Loucy (cell line): ENCODE results near the gene ODF4.

Experiments used
- H2AFZ ChIP-seq: fragments of 200-600 bp; sonication (generic); 2 replicates; pipeline ENCODE4 v1.6.0; 2016; ENCODE audit warnings: antibody characterized with exemption, mild to moderate bottlenecking, low read length, moderate library complexity
- H3F3A ChIP-seq: fragments of 200-600 bp; 2 replicates; pipeline ENCODE4 v1.6.0; 2016; ENCODE audit warnings: antibody characterized with exemption, low read depth, mild to moderate bottlenecking
- H3K27me3 ChIP-seq: fragments of 200-600 bp; sonication (generic); 2 replicates; pipeline ENCODE4 v1.6.1; 2014; ENCODE audit warnings: low read length, mild to moderate bottlenecking; ENCODE audit not compliant: insufficient read depth, poor library complexity, severe bottlenecking
- H3K36me3 ChIP-seq: fragments of 200-600 bp; sonication (generic); 2 replicates; pipeline ENCODE4 v1.6.1; 2016; ENCODE audit warnings: low read length; ENCODE audit not compliant: insufficient read depth
- H3K4me1 ChIP-seq: fragments of 200-600 bp; sonication (generic); 2 replicates; pipeline ENCODE4 v1.5.1; 2014; ENCODE audit warnings: low read length, mild to moderate bottlenecking; ENCODE audit not compliant: insufficient read depth, poor library complexity, severe bottlenecking
- H3K4me2 ChIP-seq: fragments of 200-600 bp; sonication (generic); 2 replicates; pipeline ENCODE4 v1.6.0; 2014; ENCODE audit warnings: antibody characterized with exemption, low read length, low read depth, mild to moderate bottlenecking; ENCODE audit not compliant: poor library complexity, severe bottlenecking
- H3K4me3 ChIP-seq: fragments of 200-600 bp; sonication (generic); 2 replicates; pipeline ENCODE4 v1.5.1; 2014; ENCODE audit warnings: low read length, mild to moderate bottlenecking, mixed read lengths; ENCODE audit not compliant: poor library complexity, severe bottlenecking
- H3K79me2 ChIP-seq: fragments of 200-600 bp; sonication (generic); 2 replicates; pipeline ENCODE4 v1.6.1; 2014; ENCODE audit warnings: low read length; ENCODE audit not compliant: insufficient read depth
- H3K9ac ChIP-seq: fragments of 200-600 bp; sonication (generic); 2 replicates; pipeline ENCODE4 v1.6.0; 2014; ENCODE audit warnings: mild to moderate bottlenecking, low read depth, low read length, moderate library complexity; ENCODE audit not compliant: poor library complexity, severe bottlenecking
- H3K9me2 ChIP-seq: fragments of 200-600 bp; sonication (generic); replicated peaks from 2 replicates; pipeline ENCODE4 v1.6.1; 2016; ENCODE audit warnings: low read depth, low read length, mixed read lengths
- H3K9me3 ChIP-seq: fragments of 200-600 bp; sonication (generic); 2 replicates; pipeline ENCODE4 v1.6.1; 2014; ENCODE audit warnings: mild to moderate bottlenecking, antibody characterized with exemption, low read length, low read depth; ENCODE audit not compliant: insufficient read depth
- H4K20me1 ChIP-seq: fragments of 200-600 bp; sonication (generic); 2 replicates; pipeline ENCODE4 v1.6.0; 2014; ENCODE audit warnings: antibody characterized with exemption, low read length, mild to moderate bottlenecking; ENCODE audit not compliant: insufficient read depth, poor library complexity, severe bottlenecking
- CTCF ChIP-seq: fragments of 200-600 bp; sonication (generic); conservative IDR thresholded peaks from 2 replicates; pipeline ENCODE4 v1.5.1; 2014; ENCODE audit warnings: mild to moderate bottlenecking, antibody characterized with exemption, low read length
- EZH2phosphoT487 ChIP-seq: fragments of 200-600 bp; IDR thresholded peaks from 2 replicates; pipeline ENCODE4 v1.6.1; 2018; ENCODE audit warnings: antibody characterized with exemption, mild to moderate bottlenecking, moderate library complexity, borderline replicate concordance

ODF4 gene

GRCh38 chr17:8312251-8312650, 27.4 kb upstream of the ODF4 start:
- Histone ChIP-seq H3K4me1 (no peaks in the 10 kb centered on the region), H3K36me3 (no peaks in the 10 kb centered on the region), H3K4me2 (no peak overlapping the region), H3K9me2 (no peaks in the 10 kb centered on the region), H3K4me3 (no peak overlapping the region), H2AFZ (no peak overlapping the region), H3K9me3 (no peaks in the 10 kb centered on the region), H3F3A (no peaks in the 10 kb centered on the region), H3K79me2 (no peaks in the 10 kb centered on the region), H3K27me3 (no peaks in the 10 kb centered on the region), H3K9ac (no peak overlapping the region), H4K20me1 (no peaks in the 10 kb centered on the region)
- TF ChIP-seq EZH2phosphoT487, result no peak
- no peak for TF ChIP-seq CTCF

DNA sequence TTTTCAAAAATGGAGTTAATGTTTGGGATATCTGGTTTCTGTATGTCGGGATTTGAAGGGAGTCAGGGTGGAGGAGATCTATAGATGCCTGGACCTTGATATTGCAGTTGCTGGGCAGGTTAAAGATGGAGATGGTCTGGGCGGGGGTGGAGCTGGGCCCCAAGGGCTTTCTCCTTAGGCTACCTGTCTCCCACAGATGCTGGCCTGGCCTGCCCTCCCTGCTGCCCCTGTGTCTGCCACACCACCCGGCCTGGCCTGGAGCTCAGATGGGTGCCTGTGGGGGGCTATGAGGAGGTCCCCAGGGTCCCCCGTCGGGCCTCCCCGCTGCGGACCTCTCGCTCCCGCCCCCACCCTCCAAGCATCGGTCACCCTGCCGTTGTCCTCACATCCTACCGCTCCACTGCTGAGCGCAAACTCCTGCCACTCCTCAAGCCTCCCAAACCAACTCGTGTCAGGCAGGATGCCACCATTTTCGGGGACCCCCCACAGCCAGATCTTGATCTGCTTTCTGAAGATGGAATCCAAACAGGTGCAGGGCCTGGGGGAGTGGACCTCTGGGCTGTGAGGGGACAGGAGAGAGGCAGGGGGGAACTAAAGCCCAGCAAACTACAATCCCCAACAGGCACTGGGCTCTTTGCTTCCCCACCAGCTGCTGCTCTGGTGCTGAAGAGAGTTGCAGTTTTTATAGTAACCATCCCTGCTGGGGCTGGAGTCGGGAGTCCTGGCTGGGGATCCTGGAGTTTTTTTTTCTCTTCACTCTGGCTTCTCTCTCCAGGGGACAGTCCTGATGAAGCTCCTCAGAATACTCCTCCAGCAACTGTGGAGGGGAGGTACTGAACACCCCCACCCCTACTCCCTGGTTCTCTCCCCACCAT, 26.7 kb upstream of the ODF4 start:
- Histone ChIP-seq H3K9me2 (no peaks in the 10 kb centered on the region), H3K4me2 (no peak overlapping the region), H3K9ac (no peak overlapping the region), H3K4me1 (no peaks in the 10 kb centered on the region), H4K20me1 (no peaks in the 10 kb centered on the region), H3K9me3 (no peaks in the 10 kb centered on the region), H3K36me3 (no peaks in the 10 kb centered on the region), H3F3A (no peaks in the 10 kb centered on the region), H3K79me2 (no peaks in the 10 kb centered on the region), H2AFZ (no peak overlapping the region), H3K4me3 (no peak overlapping the region), H3K27me3 (no peaks in the 10 kb centered on the region)
- TF ChIP-seq EZH2phosphoT487 (no peak), CTCF (no peak)

DNA sequence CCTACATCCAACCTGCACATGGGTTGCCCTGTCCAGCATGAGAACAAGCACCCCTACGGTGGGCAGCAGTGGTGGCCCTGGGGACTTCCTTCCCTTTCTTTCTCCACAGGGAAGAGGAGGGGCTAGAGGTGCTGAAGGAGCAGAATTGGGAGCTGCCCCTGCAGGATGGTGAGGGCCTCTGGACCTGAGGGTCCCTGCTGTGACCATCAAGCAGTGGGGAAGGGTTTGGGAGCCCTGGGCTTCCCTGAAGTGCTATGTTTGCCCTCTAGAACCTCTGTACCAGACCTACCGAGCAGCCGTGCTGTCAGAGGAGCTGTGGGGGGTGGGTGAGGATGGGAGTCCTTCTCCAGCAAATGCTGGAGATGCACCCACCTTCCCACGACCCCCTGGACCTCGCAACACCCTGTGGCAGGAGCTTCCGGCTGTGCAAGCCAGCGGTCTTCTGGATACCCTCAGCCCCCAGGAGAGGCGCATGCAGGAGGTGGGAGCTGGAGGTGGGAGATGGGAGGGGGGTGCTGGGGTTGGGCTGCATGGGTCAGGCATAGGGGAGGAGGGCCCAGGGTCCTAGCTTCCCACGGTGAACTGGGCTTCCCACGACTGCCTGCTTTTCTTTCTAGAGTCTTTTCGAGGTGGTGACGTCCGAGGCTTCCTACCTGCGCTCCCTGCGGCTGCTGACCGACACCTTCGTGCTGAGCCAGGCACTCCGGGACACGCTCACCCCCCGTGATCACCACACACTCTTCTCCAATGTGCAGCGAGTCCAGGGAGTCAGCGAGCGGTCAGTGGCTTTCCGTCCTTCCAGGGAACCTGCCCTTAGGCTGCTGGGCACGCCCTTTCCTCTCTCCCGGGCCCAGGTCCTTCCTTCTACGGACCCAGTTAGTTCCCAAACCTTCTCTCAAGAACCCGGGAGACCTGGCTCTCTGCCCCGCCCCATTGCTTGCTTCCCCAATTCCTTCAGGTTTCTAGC, 24.6 kb upstream of the ODF4 start:
- H3K9ac ChIP-seq, result no peak overlapping the region
- no peaks in the 10 kb centered on the region for H3K9me3 ChIP-seq
- H3F3A ChIP-seq, result no peaks in the 10 kb centered on the region
- no peaks in the 10 kb centered on the region for H3K9me2 ChIP-seq
- no peaks in the 10 kb centered on the region for H3K36me3 ChIP-seq
- no peak for TF ChIP-seq EZH2phosphoT487
- TF ChIP-seq CTCF, result no peak
- H4K20me1 ChIP-seq, result no peaks in the 10 kb centered on the region
- H2AFZ ChIP-seq, result no peak overlapping the region; the same call in 1 of the 2 replicates
- no peaks in the 10 kb centered on the region for H3K79me2 ChIP-seq
- H3K4me1 ChIP-seq, result no peaks in the 10 kb centered on the region
- no peak overlapping the region for H3K4me3 ChIP-seq
- no peaks in the 10 kb centered on the region for H3K27me3 ChIP-seq
- H3K4me2 ChIP-seq, result no peak overlapping the region
